Measurements from ENCODE around the gene DEDD2. TPM values are rescaled to one million over a fixed set of nuclear protein-coding genes. Genes with fewer than 3 reads are reported as not detected.

Gene DEDD2
- total and polyA plus RNA-seq, 2 donors (not counting 3 experiments of a cell fraction or from before 2014, with no cell fraction given): 19.5 to 34.8 TPM

- peak within 1 kb of the TSS; percentile 66 for H3K4me2 ChIP-seq (ENCODE audit: insufficient read depth, low read length)
- peak; percentile 95 for FAIRE-seq
- POLR2A ChIA-PET: interaction anchor here (0.9 to 1.4 kb wide), 2 partner anchors 24 to 47 kb away, joined by 4 to 6 read pairs; partner anchors contain the start of gene PRR19
Measured at GRCh38 chr19:42254850-42255765, 37.6 kb upstream of the DEDD2 start, which contains the start of gene ERF. ERF (minus strand) TSS chr19:42255128; CDS start chr19:42254999, 129 bp downstream.

DNA sequence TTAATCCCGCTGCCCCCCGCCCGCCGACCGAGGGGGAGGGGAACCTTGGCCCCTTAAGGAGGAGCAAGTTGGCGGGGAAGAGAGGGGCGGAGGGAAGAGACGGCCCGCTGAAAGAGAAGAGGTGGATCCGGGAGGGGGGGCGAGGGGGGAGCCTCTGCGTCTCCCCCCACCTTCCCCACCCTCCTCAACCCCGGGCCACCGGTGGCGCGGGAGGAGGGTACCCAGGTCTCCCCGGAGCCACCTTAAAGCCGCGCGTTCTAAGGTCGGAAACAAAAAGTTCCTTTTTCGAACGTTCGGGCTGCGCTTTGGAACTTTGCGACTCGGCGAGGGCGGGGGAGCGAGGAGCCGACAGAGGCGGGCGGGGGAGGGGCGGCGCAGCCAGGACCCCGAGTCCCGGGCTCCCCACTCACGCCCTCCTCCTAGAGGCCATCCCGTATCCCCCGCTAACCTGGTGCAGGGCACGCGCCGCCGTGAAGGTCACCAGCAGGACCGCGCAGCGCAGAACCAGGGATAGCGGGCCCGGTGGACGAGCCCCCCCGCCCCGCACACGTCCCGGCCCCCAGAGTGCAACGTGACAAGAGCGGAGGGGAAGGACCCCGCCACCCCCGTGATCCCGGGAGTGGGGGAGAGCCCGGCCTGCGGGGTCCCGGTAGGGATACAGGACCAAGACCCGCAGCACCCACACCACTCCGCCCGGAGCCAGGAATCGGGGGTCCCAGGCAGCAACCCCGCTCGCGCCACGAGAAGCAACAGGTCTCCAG is 36.8 kb upstream of the DEDD2 start:
- Histone ChIP-seq H3K36me3 (ENCODE audit: control insufficient read depth in 2 of 2, extremely low read depth in 1 of 2, insufficient read depth in 2 of 2, low read length in 2 of 2) (peaks cover 4 to 11% of the 10 kb centered on the region in 2 experiments), H3K4me2 (ENCODE audit: insufficient read depth, low read length) (peak overlapping the region; percentile 34), H3K27me3 (ENCODE audit: control insufficient read depth in 2 of 2, insufficient read depth in 2 of 2, low read length in 2 of 2) (no peaks in the 10 kb centered on the region), H3K9me1 (replicated peaks; ENCODE audit: control insufficient read depth, extremely low read depth, insufficient read depth, low read length) (no peaks in the 10 kb centered on the region), H3K4me3 (replicated peaks in 1 of 3; ENCODE audit: insufficient read depth in 1 of 3, low read depth in 1 of 3, low read length in 3 of 3) (peak overlapping the region; percentile 83 to 98 (median 94)), H2AFZ (ENCODE audit: low read depth, low read length) (no peak overlapping the region), H3K4me1 (ENCODE audit: control insufficient read depth, extremely low read depth, insufficient read depth, low read length) (peaks cover 34% of the 10 kb centered on the region), H3K79me2 (ENCODE audit: control insufficient read depth, insufficient read depth, low read length) (peaks cover 52% of the 10 kb centered on the region), H3K9me3 (replicated peaks; ENCODE audit: control insufficient read depth, insufficient read depth, low read length) (no peaks in the 10 kb centered on the region), H3K9ac (replicated peaks; ENCODE audit: extremely low read depth, insufficient read depth, low read length) (peak overlapping the region; percentile 89), H3K27ac (ENCODE audit: insufficient read depth, low read depth, low read length) (peak overlapping the region; percentile 70), H4K20me1 (replicated peaks; ENCODE audit: control insufficient read depth, extremely low read depth, insufficient read depth, low read length) (no peaks in the 10 kb centered on the region)
- peak; percentile 80 for FAIRE-seq
- ChIA-PET CTCF (no interaction called here), POLR2A (no interaction called here)
- TF ChIP-seq POLR2AphosphoS5 (IDR thresholded peaks at IDR 0.05; ENCODE audit: insufficient read depth, low read depth, low read length) (peak; percentile 43), MAX (IDR thresholded peaks at IDR 0.05; ENCODE audit: insufficient read depth, insufficient read length) (no peak), POLR2A (IDR thresholded peaks at IDR 0.05; ENCODE audit: low read depth, low read length) (peak; percentile 41)
- intact Hi-C loops (cut with micrococcal nuclease) (no loop called here), dilution Hi-C loops (cut with MboI; ENCODE audit: extremely low pct_ligation_motif_present, low sequenced_read_pairs) (no loop called here)
- peak; percentile 76 for DNase-seq (ENCODE audit: low read depth, low spot score)
- BruUV-seq (replicated peaks): TSS peak; percentile 7

More at GRCh38 chr19:42254850-42255765, 37.6 kb upstream of the DEDD2 start, which contains the start of gene ERF:
- peak within 1 kb of the TSS; percentile 89 for H3K9ac ChIP-seq (replicated peaks; ENCODE audit: extremely low read depth, insufficient read depth, low read length)
- H3K9me1 ChIP-seq (replicated peaks; ENCODE audit: control insufficient read depth, extremely low read depth, insufficient read depth, low read length): no peaks in the 10 kb centered on the region
- peaks cover 31% of the 10 kb centered on the region for H3K4me1 ChIP-seq (ENCODE audit: control insufficient read depth, extremely low read depth, insufficient read depth, low read length)
- dilution Hi-C loops (cut with MboI; ENCODE audit: extremely low pct_ligation_motif_present, low sequenced_read_pairs) (no loop called here), intact Hi-C loops (cut with micrococcal nuclease) (loop anchor here (1.0 kb wide), 2 partner anchors 13 to 25 kb away; no protein-coding TSS in a partner anchor)
- H3K27ac ChIP-seq (ENCODE audit: insufficient read depth, low read depth, low read length): peak within 1 kb of the TSS; percentile 79
- CTCF ChIA-PET: interaction anchor here (1.2 to 2.2 kb wide), 6 partner anchors 9 to 36 kb away, joined by 3 to 22 read pairs (median 6); partner anchors contain the start of gene GSK3A
- peaks cover 0 to 4% of the 10 kb centered on the region in 2 experiments for H3K36me3 ChIP-seq (ENCODE audit: control insufficient read depth in 2 of 2, extremely low read depth in 1 of 2, insufficient read depth in 2 of 2, low read length in 2 of 2)
- H3K4me3 ChIP-seq (replicated peaks in 1 of 3; ENCODE audit: insufficient read depth in 1 of 3, low read depth in 1 of 3, low read length in 3 of 3): peak within 1 kb of the TSS; percentile 83 to 98 (median 94)
- H4K20me1 ChIP-seq (replicated peaks; ENCODE audit: control insufficient read depth, extremely low read depth, insufficient read depth, low read length): no peaks in the 10 kb centered on the region
- peak; percentile 93 for DNase-seq (ENCODE audit: low read depth, low spot score)
- BruUV-seq (replicated peaks): no TSS peak
- no peaks in the 10 kb centered on the region for H3K27me3 ChIP-seq (ENCODE audit: control insufficient read depth in 2 of 2, insufficient read depth in 2 of 2, low read length in 2 of 2)
- H3K79me2 ChIP-seq (ENCODE audit: control insufficient read depth, insufficient read depth, low read length): peaks cover 44% of the 10 kb centered on the region
- no peaks in the 10 kb centered on the region for H3K9me3 ChIP-seq (replicated peaks; ENCODE audit: control insufficient read depth, insufficient read depth, low read length)
- TF ChIP-seq JUN (IDR thresholded peaks at IDR 0.05; ENCODE audit: borderline replicate concordance, insufficient read depth, insufficient read length, low read depth): no peak
- peak; percentile 86 for TF ChIP-seq POLR2A (IDR thresholded peaks at IDR 0.05; ENCODE audit: low read depth, low read length)
- peak; percentile 88 for TF ChIP-seq POLR2AphosphoS5 (IDR thresholded peaks at IDR 0.05; ENCODE audit: insufficient read depth, low read depth, low read length)
- peak within 1 kb of the TSS; percentile 59 for H2AFZ ChIP-seq (ENCODE audit: low read depth, low read length)

Data from endothelial cell of umbilical vein (primary cell).